GM21529 (cell line): ENCODE data around the gene TWIST2.

Experiments used
- ATAC-seq: cut with Tn5 transposase; IDR thresholded peaks from one replicate; pipeline ENCODE4 v1.9.1; 2021; ENCODE audit not compliant: unreplicated experiment

Gene TWIST2

GRCh38 chr2:238888781-238889180, 40.9 kb downstream of the TWIST2 start:
- ATAC-seq, result no peak

GRCh38 chr2:238890131-238890530, 42.2 kb downstream of the TWIST2 start:
- ATAC-seq, result no peak

DNA sequence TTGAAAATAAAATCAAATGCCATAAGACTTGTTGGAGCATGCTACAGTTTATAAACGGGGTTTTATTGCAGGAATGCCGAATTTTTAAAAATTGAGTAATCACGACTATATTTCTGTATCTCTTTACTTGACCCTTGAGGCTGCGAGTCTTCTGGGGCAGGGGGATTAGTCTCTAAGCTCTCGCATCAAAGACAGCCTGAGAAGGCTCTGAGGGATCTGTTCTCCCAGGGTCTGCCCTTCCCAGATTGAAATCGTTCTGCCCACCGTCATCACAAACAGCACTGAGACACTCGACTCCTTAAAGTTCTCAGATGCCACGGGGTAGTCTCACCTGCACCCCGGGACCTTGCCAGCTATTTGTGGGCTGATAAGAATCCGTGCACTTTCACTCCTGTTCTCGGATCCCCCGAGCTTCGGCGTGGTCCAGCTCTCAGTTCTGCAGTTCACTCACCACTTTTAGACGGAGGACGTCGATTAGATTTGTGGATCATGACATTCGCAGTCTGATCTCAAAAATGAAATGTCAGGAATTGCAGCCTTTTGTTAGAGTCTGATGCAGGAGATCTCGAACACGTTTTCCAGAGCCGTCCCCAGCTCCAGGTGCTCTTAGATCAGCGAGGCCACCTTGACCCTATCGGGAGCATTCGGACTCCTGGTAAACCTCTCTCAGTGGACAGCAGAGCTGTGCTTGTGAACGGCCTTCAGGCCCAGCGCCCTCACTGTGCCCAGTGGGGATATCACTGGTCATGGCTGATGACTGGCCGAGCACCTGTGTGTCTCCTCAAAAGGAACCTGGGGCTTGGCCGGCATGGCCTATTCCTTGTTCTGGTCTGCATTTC, 43.0 kb downstream of the TWIST2 start:
- ATAC-seq, result no peak

- no peak for ATAC-seq
These were observed 43.7 kb downstream of the TWIST2 start for GRCh38 chr2:238891457-238892203.

DNA sequence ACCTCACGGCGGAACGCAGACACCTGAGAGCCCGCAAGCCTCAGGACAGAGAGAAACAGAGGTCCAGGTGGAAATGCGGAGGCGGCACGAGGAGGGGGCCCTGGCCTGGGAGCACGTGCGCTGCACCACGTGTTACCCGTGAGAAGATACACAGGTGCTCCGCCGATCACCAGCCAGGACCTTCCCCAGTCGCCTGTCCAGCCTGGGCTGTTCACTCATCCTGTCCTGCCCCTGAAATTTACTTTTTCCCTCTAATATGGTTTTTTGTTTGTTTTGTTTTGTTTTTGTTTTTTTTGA, 44.3 kb downstream of the TWIST2 start:
- ATAC-seq, result no peak

- no peak for ATAC-seq
These were observed 44.9 kb downstream of the TWIST2 start for GRCh38 chr2:238892796-238893195.

GRCh38 chr2:238893349-238894000, 45.6 kb downstream of the TWIST2 start:
- ATAC-seq, result no peak

GRCh38 chr2:238894226-238894949, 46.5 kb downstream of the TWIST2 start:
- no peak for ATAC-seq

DNA sequence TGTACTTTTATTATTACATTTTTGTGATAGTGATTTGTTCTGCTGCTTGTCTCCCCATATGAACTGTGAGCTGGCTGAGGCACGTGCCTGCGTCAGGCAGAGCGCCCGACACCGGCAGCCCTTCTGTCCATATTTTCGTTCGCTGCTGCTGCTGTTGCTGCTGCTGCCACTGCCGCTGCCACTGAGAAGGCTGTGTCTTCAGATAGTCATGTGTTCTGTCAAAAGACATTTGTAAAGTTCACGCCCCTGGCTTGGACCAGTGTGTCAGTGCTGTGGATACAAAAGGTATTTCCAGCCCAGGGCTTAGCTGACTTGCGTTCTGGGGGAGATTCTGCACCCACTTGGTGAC, 47.0 kb downstream of the TWIST2 start:
- no peak for ATAC-seq

DNA sequence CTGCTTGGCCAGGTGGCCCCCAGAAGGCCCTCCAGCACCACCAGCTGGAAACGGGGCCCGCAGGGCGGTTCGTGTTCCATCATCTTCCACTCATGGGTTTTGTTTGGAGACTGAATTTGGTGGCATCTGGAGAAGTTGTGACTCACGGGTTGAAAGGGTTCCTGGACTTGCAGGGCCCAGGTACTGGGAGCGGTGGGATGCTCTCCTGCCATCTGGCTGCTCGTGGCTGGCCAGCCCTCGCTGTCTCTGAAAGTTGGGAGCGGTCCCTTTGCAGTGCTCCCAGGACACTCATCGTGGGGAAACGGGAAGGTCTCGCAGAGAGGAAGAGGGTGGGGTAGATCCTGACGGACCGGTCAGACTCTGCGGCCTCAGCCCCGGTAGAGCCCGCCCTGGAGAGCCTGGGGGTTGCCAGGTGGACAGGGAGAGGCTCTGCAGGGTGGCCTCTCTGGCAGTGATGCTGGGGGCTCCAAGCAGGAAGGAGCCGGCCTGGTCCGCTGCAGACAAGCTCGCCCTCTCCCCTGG, 47.5 kb downstream of the TWIST2 start:
- ATAC-seq, result no peak

- no peak for ATAC-seq
These were observed 48.2 kb downstream of the TWIST2 start for GRCh38 chr2:238895891-238896600.

- ATAC-seq, result no peak
These were observed 48.8 kb downstream of the TWIST2 start for GRCh38 chr2:238896641-238897040.

DNA sequence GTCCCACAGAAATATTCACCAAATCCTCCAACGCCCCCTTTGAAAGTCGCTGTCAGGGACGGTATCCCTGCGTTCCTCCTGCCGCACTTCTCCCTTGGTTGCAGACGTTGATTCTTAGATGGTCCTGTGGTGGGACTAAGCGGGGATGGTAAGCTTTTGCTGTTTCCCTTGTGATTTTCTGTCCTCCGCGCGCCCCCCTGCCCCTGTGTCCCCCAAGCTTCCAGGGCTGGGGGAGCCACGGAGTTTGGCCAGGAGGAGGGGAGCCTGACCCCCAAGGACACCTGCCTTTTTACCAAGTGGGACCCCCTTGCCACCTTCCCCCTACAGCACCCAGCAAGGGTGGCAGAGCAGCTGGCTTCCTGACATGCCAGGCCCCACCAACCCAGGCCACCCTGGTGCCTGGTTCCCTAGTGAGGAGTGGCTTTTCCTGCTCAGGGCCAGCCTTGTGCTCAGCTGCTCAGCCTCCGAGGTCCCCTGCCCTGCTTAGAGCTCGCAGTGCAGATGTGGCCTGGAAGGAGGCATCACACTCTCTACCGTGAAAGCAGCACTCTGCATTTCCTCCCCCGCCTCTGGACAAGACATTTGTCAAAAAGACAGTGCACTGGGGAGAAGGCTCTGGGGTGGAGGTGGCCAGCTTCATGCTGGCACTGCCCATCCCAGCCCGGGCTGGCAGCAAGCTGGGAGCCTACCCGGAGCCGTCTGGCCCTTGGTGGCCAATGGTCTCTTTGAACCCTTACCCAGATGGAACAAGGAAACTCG, 49.4 kb downstream of the TWIST2 start:
- ATAC-seq, result no peak

GRCh38 chr2:238897911-238898311, 50.0 kb downstream of the TWIST2 start:
- ATAC-seq, result no peak

- no peak for ATAC-seq
These were observed 50.8 kb downstream of the TWIST2 start for GRCh38 chr2:238898534-238899281.

GRCh38 chr2:238899386-238899785, 51.5 kb downstream of the TWIST2 start:
- ATAC-seq, result no peak

GRCh38 chr2:238900511-238900910, 52.6 kb downstream of the TWIST2 start:
- ATAC-seq, result no peak

- ATAC-seq, result no peak
These were observed 53.7 kb downstream of the TWIST2 start for GRCh38 chr2:238901461-238902057.

GRCh38 chr2:238902285-238902684, 54.4 kb downstream of the TWIST2 start:
- no peak for ATAC-seq
